Kidney (tissue), 14 donors: ENCODE results near the gene COL8A1. TPM values are rescaled to one million over a fixed set of nuclear protein-coding genes. Genes with fewer than 3 reads are reported as not detected.

ENCODE experiments used
- DNase-seq, 5 donors: peaks; one replicate each; pipeline ENCODE4 v3.0.0-alpha.2; 2013 to 2020
- FAIRE-seq: peaks from 2 replicates; lab custom pipeline; 2012; peaks lifted over from hg19 to GRCh38; lab: Jason Lieb, UNC
- H3K27ac ChIP-seq, 2 donors: one replicate each; pipeline ENCODE4 v1.7.0; 2013; ENCODE audit warnings: low read depth in 2 of 2, low read length in 2 of 2, inconsistent platforms in 1 of 2
- H3K27me3 ChIP-seq: one replicate; pipeline ENCODE4 v1.7.1; 2013; ENCODE audit warnings: low read length, inconsistent platforms; ENCODE audit not compliant: control insufficient read depth, insufficient read depth
- H3K36me3 ChIP-seq, 3 donors: one replicate each; pipeline versions ENCODE4 v1.7.0 to v1.7.1; 2013; ENCODE audit warnings: low read length in 3 of 3, control low read depth in 1 of 3, inconsistent platforms in 1 of 3; ENCODE audit not compliant: insufficient read depth in 3 of 3, control insufficient read depth in 2 of 3
- H3K4me1 ChIP-seq, 3 donors: one replicate each; pipeline versions ENCODE4 v1.7.0 to v1.7.1; 2013; ENCODE audit warnings: low read length in 3 of 3, inconsistent platforms in 1 of 3, low read depth in 1 of 3; ENCODE audit not compliant: control insufficient read depth in 2 of 3, insufficient read depth in 2 of 3
- H3K4me3 ChIP-seq, 3 donors: one replicate each; pipeline versions ENCODE4 v1.7.0 to v1.8.1; 2013; ENCODE audit warnings: low read length in 3 of 3, control low read depth in 1 of 3, inconsistent platforms in 1 of 3
- H3K9ac ChIP-seq, 3 donors: one replicate each; pipeline versions ENCODE4 v1.7.0 to v1.7.1; 2013; ENCODE audit warnings: low read length in 3 of 3, control low read depth in 1 of 3, inconsistent platforms in 1 of 3
- H3K9me3 ChIP-seq, 3 donors: one replicate each; pipeline versions ENCODE4 v1.7.0 to v1.7.1; 2013; ENCODE audit warnings: low read length in 3 of 3, control low read depth in 1 of 3, inconsistent platforms in 1 of 3; ENCODE audit not compliant: control insufficient read depth in 2 of 3, insufficient read depth in 1 of 3
- CTCF ChIP-seq: IDR thresholded peaks from 3 replicates; pipeline ENCODE4 v1.5.1; 2012; ENCODE audit warnings: mild to moderate bottlenecking, moderate library complexity, borderline replicate concordance; ENCODE audit not compliant: insufficient read depth; ENCODE audit errors: extremely low read depth
- intact Hi-C: fragments of 100-400 bp; cut with DNase I; formaldehyde crosslinking; loops from one replicate; pipeline ENCODE4 v1.11.1; 2022
- polyA plus RNA-seq: library from polyadenylated mRNA; stranded (reverse); fragments of 350-450 nt; fragmentation: Illumina TruSeq; extraction: RNeasy Lipid Tissue Mini Kit (QIAGEN cat#74804); gene quantifications from one replicate; pipeline ENCODE4 v1.2.3, GENCODE V29; 2014; ENCODE audit warnings: low read depth, low replicate concordance; ENCODE audit not compliant: insufficient read depth
- total RNA-seq: library from RNA; stranded (reverse); fragmentation: NEBNext Ultra II Directional; extraction: Animal tissue kit (Norgen Biotek cat#: 25700); gene quantifications from one replicate; pipeline ENCODE4 v1.2.1, GENCODE V29; 2021
- donor health status: control.
- donor health status: control.
- donor health status: control.
- donor health status: control.
- donor health status: control.
- donor health status: DM: yes; HTN: yes; CAD: no.
- donor health status: Normal renal cell carcinoma (clear cell type).

The COL8A1 gene
- total and polyA plus RNA-seq, 2 donors from 2014 or later = 3.6 to 24.2 TPM

GRCh38 chr3:99761415-99762165, 123.2 kb downstream of the COL8A1 start:
- intact Hi-C loops = no loop called here
- FAIRE-seq (no peak), DNase-seq (no peak)
- Histone ChIP-seq H3K9me3 (no peaks in the 10 kb centered on the region), H3K36me3 (no peaks in the 10 kb centered on the region), H3K27me3 (no peaks in the 10 kb centered on the region), H3K4me3 (no peak overlapping the region), H3K9ac (no peak overlapping the region), H3K4me1 (no peaks in the 10 kb centered on the region), H3K27ac (no peak overlapping the region)
- TF ChIP-seq CTCF = no peak

GRCh38 chr3:99762901-99763300, 124.5 kb downstream of the COL8A1 start:
- FAIRE-seq (no peak), DNase-seq (no peak)
- Histone ChIP-seq H3K27ac (no peak overlapping the region), H3K9me3 (no peaks in the 10 kb centered on the region), H3K4me1 (no peaks in the 10 kb centered on the region), H3K4me3 (no peak overlapping the region), H3K9ac (no peak overlapping the region), H3K36me3 (no peaks in the 10 kb centered on the region), H3K27me3 (no peaks in the 10 kb centered on the region)
- intact Hi-C loops = no loop called here
- no peak for TF ChIP-seq CTCF

GRCh38 chr3:99764377-99764776, 126.0 kb downstream of the COL8A1 start:
- TF ChIP-seq CTCF = no peak
- Histone ChIP-seq H3K4me3 (no peak overlapping the region), H3K27me3 (no peaks in the 10 kb centered on the region), H3K36me3 (no peaks in the 10 kb centered on the region), H3K4me1 (no peaks in the 10 kb centered on the region), H3K27ac (no peak overlapping the region), H3K9ac (no peak overlapping the region), H3K9me3 (no peaks in the 10 kb centered on the region)
- intact Hi-C loops = no loop called here
- FAIRE-seq = no peak
- no peak for DNase-seq
